RWPE1 (cell line): ENCODE data around the gene ERCC6L2.

Source experiments
- CTCF ChIA-PET: fragments of 350-600 bp; sonication (Branson Sonifier 250); formaldehyde crosslinking; extraction: SDS; loops from one replicate; lab custom pipeline; 2021; lab: Yijun Ruan, JAX
- POLR2A ChIA-PET: fragments of 400-600 bp; formaldehyde crosslinking; extraction: SDS; loops from one replicate; lab custom pipeline; 2020; ENCODE audit warnings: antibody characterized with exemption; ENCODE audit not compliant: low non-redundant PET; lab: Yijun Ruan, JAX
- DNase-seq: peaks from one replicate; pipeline ENCODE4 v3.0.0; 2012; ENCODE audit warnings: low spot score
- H3K27ac ChIP-seq: fragments of 450-650 bp; 2 replicates; pipeline ENCODE4 v1.5.1; 2017
- TF ChIP-seq, protein P1 (sequence below): fragments of 450-650 bp; conservative IDR thresholded peaks from 2 replicates; pipeline ENCODE4 v1.5.1; 2017; ENCODE audit warnings: low read depth, mild to moderate bottlenecking

Gene ERCC6L2

GRCh38 chr9:95923794-95924193, 48.3 kb downstream of the ERCC6L2 start:
- DNase-seq, result no peak
- H3K27ac ChIP-seq, result no peak overlapping the region
- TF ChIP-seq, protein P1, sequence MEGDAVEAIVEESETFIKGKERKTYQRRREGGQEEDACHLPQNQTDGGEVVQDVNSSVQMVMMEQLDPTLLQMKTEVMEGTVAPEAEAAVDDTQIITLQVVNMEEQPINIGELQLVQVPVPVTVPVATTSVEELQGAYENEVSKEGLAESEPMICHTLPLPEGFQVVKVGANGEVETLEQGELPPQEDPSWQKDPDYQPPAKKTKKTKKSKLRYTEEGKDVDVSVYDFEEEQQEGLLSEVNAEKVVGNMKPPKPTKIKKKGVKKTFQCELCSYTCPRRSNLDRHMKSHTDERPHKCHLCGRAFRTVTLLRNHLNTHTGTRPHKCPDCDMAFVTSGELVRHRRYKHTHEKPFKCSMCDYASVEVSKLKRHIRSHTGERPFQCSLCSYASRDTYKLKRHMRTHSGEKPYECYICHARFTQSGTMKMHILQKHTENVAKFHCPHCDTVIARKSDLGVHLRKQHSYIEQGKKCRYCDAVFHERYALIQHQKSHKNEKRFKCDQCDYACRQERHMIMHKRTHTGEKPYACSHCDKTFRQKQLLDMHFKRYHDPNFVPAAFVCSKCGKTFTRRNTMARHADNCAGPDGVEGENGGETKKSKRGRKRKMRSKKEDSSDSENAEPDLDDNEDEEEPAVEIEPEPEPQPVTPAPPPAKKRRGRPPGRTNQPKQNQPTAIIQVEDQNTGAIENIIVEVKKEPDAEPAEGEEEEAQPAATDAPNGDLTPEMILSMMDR, result no peak
- POLR2A ChIA-PET, result no interaction called here
- CTCF ChIA-PET, result no interaction called here

- CTCF ChIA-PET, result no interaction called here
These were observed 49.5 kb downstream of the ERCC6L2 start for GRCh38 chr9:95924987-95925386.

DNA sequence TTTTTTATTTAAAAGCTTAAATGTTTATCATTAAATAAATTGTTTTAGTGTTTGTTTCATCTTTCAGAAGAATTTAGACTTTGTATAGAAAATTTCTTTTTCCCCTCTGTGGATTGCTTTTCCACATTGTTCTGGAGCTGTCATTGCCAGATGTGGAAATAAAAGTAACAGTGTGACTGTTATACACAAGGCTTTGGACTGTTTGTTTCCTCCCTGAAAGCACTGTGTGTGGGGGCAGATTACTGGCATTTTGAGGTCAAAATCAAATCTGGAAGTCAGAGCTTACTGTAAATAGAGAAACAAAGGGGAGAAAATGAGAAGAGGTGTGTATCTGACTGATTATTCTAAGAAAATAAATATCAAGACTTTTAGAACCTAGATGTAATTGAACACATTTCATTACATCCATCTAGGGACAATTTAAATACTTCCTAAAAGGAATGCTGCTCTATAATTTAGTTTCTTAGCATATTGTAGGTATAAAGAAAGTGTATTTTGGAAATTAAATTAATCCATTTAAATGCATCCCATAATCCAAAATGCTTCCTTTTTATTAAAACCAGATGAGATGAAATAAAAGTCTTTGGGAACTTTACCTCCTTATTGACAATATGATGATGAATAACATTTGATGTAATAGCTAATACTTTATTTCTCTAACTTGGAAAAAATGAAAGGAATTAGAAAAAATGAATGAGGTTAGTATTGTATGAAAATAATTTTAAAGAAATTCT, 51.9 kb downstream of the ERCC6L2 start:
- no peak for DNase-seq
- ChIA-PET CTCF (interaction anchor here (0.6 to 0.7 kb wide), 3 partner anchors 56 to 1485 kb away, joined by 3 read pairs; no protein-coding TSS in a partner anchor), POLR2A (no interaction called here)
- no peak overlapping the region for H3K27ac ChIP-seq
- TF ChIP-seq, protein P1, result no peak

More at GRCh38 chr9:95924987-95925386, 49.5 kb downstream of the ERCC6L2 start:
- POLR2A ChIA-PET, result no interaction called here
- TF ChIP-seq, protein P1, result no peak
- DNase-seq, result no peak
- no peak overlapping the region for H3K27ac ChIP-seq

GRCh38 chr9:95930277-95930676, 54.8 kb downstream of the ERCC6L2 start:
- H3K27ac ChIP-seq, result no peak overlapping the region
- POLR2A ChIA-PET, result no interaction called here
- no peak for DNase-seq
- TF ChIP-seq, protein P1, result no peak
- CTCF ChIA-PET, result no interaction called here

GRCh38 chr9:95935861-95936578, 60.5 kb downstream of the ERCC6L2 start:
- TF ChIP-seq, protein P1, result no peak
- no peak for DNase-seq
- ChIA-PET CTCF (interaction anchor here (0.6 to 0.7 kb wide), 2 partner anchors 656 to 1465 kb away, joined by 3 to 6 read pairs; no protein-coding TSS in a partner anchor), POLR2A (no interaction called here)
- H3K27ac ChIP-seq, result no peak overlapping the region

- CTCF ChIA-PET, result no interaction called here
- DNase-seq, result no peak
- no peak overlapping the region for H3K27ac ChIP-seq
- TF ChIP-seq, protein P1, result no peak
- POLR2A ChIA-PET, result no interaction called here
These were observed 61.1 kb downstream of the ERCC6L2 start for GRCh38 chr9:95936579-95937075.
